T-cell (primary cell): ENCODE results near the gene HMGN3. TPM values are rescaled to one million over a fixed set of nuclear protein-coding genes. Genes with fewer than 3 reads are reported as not detected.
"Not testable (repeated sequence)": the region's sequence is repeated elsewhere in the genome, so short reads cannot be mapped to it uniquely, and the experiment has no call there.

Experiments
- ATAC-seq, 4 experiments: fragments of 200-7000 bp in 3 of 4; fragments of 150-1000 bp in 1 of 4; cut with Tn5 transposase; replicated peaks in 1 of 4; 1 replicate in 3 of 4; 2 replicates in 1 of 4; pipeline ENCODE4 v1.10.0; 2021; ENCODE audit warnings: moderate library complexity in 3 of 4, mild to moderate bottlenecking in 2 of 4, moderate number of reproducible peaks in 1 of 4
- CTCF ChIA-PET, 2 donors: fragments of 300-600 bp; sonication (Branson Sonifier 250); formaldehyde crosslinking; loops; one replicate each; lab custom pipeline; 2022; ENCODE audit warnings: antibody characterized with exemption in 2 of 2; lab: Charles Lee
- POLR2A ChIA-PET, 2 donors: fragments of 300-600 bp; sonication (Branson Sonifier 250); formaldehyde crosslinking; loops; one replicate each; lab custom pipeline; 2022; ENCODE audit warnings: antibody characterized with exemption in 2 of 2; lab: Charles Lee
- DNase-seq, 35 experiments: peaks; one replicate each; pipeline versions ENCODE4 v3.0.0 to v3.0.0-alpha.2; 2013 to 2023
- H3K27ac ChIP-seq: one replicate; pipeline ENCODE4 v1.5.1; 2013; ENCODE audit warnings: low read length
- H3K27me3 ChIP-seq, 2 experiments: replicated peaks in 1 of 2; 1 replicate in 1 of 2; 2 replicates in 1 of 2; pipeline versions ENCODE4 v1.6.1 to v1.7.0; 2013; ENCODE audit warnings: low read length in 1 of 2, mixed read lengths in 1 of 2; ENCODE audit not compliant: control insufficient read depth in 2 of 2, insufficient read depth in 2 of 2; ENCODE audit errors: extremely low read depth in 1 of 2
- H3K36me3 ChIP-seq, 2 donors: 1 replicate in 1 of 2; 2 replicates in 1 of 2; pipeline versions ENCODE4 v1.6.1 to v1.7.0; 2013; ENCODE audit warnings: low read length in 1 of 2; ENCODE audit not compliant: control insufficient read depth in 2 of 2, insufficient read depth in 1 of 2; ENCODE audit errors: extremely low read depth in 1 of 2
- H3K4me1 ChIP-seq, 2 experiments: 1 replicate in 1 of 2; 2 replicates in 1 of 2; pipeline versions ENCODE4 v1.6.1 to v1.7.0; 2013; ENCODE audit warnings: low read length in 2 of 2, mixed read lengths in 1 of 2; ENCODE audit not compliant: insufficient read depth in 2 of 2, control insufficient read depth in 1 of 2; ENCODE audit errors: extremely low read depth in 1 of 2
- H3K4me3 ChIP-seq, 2 donors: 1 replicate in 1 of 2; 2 replicates in 1 of 2; pipeline versions ENCODE4 v1.5.1 to v1.7.0; 2013; ENCODE audit warnings: mild to moderate bottlenecking in 2 of 2, low read length in 1 of 2, moderate library complexity in 1 of 2; ENCODE audit not compliant: control insufficient read depth in 1 of 2; ENCODE audit errors: extremely low read depth in 1 of 2
- H3K9me3 ChIP-seq: 2 replicates; pipeline ENCODE4 v1.7.0; 2013
- H3K27ac Mint-ChIP-seq, 2 donors: one replicate each; pipeline ENCODE4 v1.8.0; 2020 to 2021; ENCODE audit warnings: mild to moderate bottlenecking in 2 of 2, mixed read lengths in 2 of 2
- H3K27me3 Mint-ChIP-seq, 2 donors: one replicate each; pipeline ENCODE4 v1.8.0; 2021 to 2022; ENCODE audit warnings: mixed read lengths in 2 of 2
- H3K36me3 Mint-ChIP-seq: one replicate; pipeline ENCODE4 v1.8.0; 2021; ENCODE audit warnings: mixed read lengths
- H3K4me1 Mint-ChIP-seq, 3 donors: one replicate each; pipeline ENCODE4 v1.8.0; 2020 to 2022; ENCODE audit warnings: mixed read lengths in 3 of 3, mild to moderate bottlenecking in 1 of 3
- H3K4me3 Mint-ChIP-seq, 3 donors: one replicate each; pipeline ENCODE4 v1.8.0; 2020 to 2022; ENCODE audit warnings: mild to moderate bottlenecking in 3 of 3, mixed read lengths in 3 of 3, moderate library complexity in 3 of 3
- H3K9me3 Mint-ChIP-seq, 3 donors: one replicate each; pipeline ENCODE4 v1.8.0; 2020 to 2022; ENCODE audit warnings: mixed read lengths in 3 of 3
- WGBS: methylation state at CpG from one replicate; pipeline ENCODE4 v1.1.5; 2013; ENCODE audit warnings: missing lambda C conversion rate; ENCODE audit not compliant: insufficient coverage; 5-methylcytosine and 5-hydroxymethylcytosine counted together
- total RNA-seq, 35 experiments: library from RNA in 6 of 35; stranded (reverse) in 6 of 35; fragments of 120-200 nt in 1 of 35; gene quantifications; one replicate each; pipeline versions ENCODE4 v1.2.1 to v1.2.4 and lab custom pipeline; 2013 to 2026

Gene HMGN3
- total RNA-seq, 5 donors from 2014 or later (not counting 1 experiment from before 2014, with no cell fraction given): 27.1 to 39.9 (median 35.8) TPM

DNA sequence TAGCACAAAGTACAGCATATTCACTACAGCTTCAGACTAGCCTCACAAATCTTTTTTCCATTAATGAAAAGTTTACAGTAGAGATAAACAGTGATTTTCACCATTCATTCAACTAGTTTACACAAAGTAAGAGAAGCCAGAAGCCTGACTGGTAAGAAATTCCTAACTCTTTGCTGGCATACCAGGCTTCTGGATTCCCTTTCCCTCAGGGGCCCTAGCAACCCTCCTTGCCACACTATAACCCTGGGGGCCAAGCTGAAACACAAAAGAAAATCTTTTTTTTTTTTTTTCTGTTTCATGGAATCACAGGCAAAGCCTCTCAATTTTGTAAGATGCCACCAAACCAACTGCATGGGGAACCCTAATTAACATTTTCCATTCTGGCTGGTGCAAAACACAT, 28.9 kb upstream of the HMGN3 start:
- peaks cover 2 to 15% (median 8%) of the 10 kb centered on the region in 3 donors for H3K9me3 Mint-ChIP-seq
- CTCF ChIA-PET: no interaction called here

DNA sequence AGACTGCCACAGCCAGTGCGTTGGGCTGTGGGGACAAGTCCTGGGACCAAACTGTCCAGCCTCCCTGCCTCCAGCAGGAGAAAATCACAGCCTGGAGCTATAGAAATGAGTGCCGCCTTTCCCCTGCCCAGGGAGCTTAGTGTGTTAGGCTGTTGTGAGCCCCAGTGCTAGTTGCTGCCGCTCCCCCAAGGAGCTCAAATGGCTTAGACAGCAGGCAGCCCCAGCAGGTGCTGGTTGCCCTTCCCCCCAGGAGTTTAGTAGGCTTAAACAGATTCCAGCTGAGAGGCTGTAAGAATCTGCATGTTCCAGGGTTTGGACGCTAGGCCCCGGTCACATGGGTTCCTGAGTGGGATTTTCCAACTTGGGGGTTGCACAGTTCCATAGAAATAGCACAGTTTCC, 27.2 kb upstream of the HMGN3 start:
- no peak overlapping the region for H3K27ac Mint-ChIP-seq
- H3K9me3 ChIP-seq: no peaks in the 10 kb centered on the region

More for the DNA sequence above, 28.9 kb upstream of the HMGN3 start:
- Mint-ChIP-seq H3K4me3 (no peak overlapping the region), H3K36me3 (peaks cover 5% of the 10 kb centered on the region), H3K27ac (no peak overlapping the region), H3K27me3 (peaks cover 14 to 32% of the 10 kb centered on the region in 2 donors), H3K4me1 (no peaks in the 10 kb centered on the region)
- ATAC-seq (no peak), DNase-seq (no peak)
- Histone ChIP-seq H3K36me3 (no peaks in the 10 kb centered on the region), H3K4me3 (no peak overlapping the region), H3K27me3 (peaks cover 0 to 12% of the 10 kb centered on the region in 2 experiments), H3K27ac (no peak overlapping the region), H3K9me3 (no peaks in the 10 kb centered on the region), H3K4me1 (no peaks in the 10 kb centered on the region)
- POLR2A ChIA-PET: no interaction called here

GRCh38 chr6:79260772-79261171, 26.3 kb upstream of the HMGN3 start:
- no peak overlapping the region for H3K4me3 Mint-ChIP-seq

More for the DNA sequence above, 27.2 kb upstream of the HMGN3 start:
- ATAC-seq (no peak), DNase-seq (no peak)
- CTCF ChIA-PET: no interaction called here
- Mint-ChIP-seq H3K4me3 (no peak overlapping the region), H3K27me3 (peaks cover 17 to 32% of the 10 kb centered on the region in 2 donors), H3K9me3 (peaks cover 2 to 15% (median 8%) of the 10 kb centered on the region in 3 donors), H3K4me1 (no peaks in the 10 kb centered on the region), H3K36me3 (peaks cover 10% of the 10 kb centered on the region)
- WGBS: 77% methylated on average over 3 of the region's 5 CpGs
- H3K4me3 ChIP-seq: no peak overlapping the region
- H3K36me3 ChIP-seq: no peaks in the 10 kb centered on the region
- H3K27me3 ChIP-seq: peaks cover 0 to 12% of the 10 kb centered on the region in 2 experiments
- H3K27ac ChIP-seq: no peak overlapping the region
- POLR2A ChIA-PET: no interaction called here
- no peaks in the 10 kb centered on the region for H3K4me1 ChIP-seq

GRCh38 chr6:79257381-79258205, 23.1 kb upstream of the HMGN3 start:
- Histone ChIP-seq H3K27ac (no peak overlapping the region), H3K27me3 (peaks cover 0 to 12% of the 10 kb centered on the region in 2 experiments), H3K4me3 (no peak overlapping the region), H3K4me1 (no peaks in the 10 kb centered on the region), H3K36me3 (no peaks in the 10 kb centered on the region), H3K9me3 (no peaks in the 10 kb centered on the region)
- no peak for DNase-seq
- H3K27ac Mint-ChIP-seq: no peak overlapping the region
- peaks cover 13% of the 10 kb centered on the region for H3K36me3 Mint-ChIP-seq
- no peak overlapping the region for H3K4me3 Mint-ChIP-seq
- H3K9me3 Mint-ChIP-seq: peaks cover 7 to 19% (median 14%) of the 10 kb centered on the region in 3 donors
- H3K4me1 Mint-ChIP-seq: no peaks in the 10 kb centered on the region
- peaks cover 13 to 15% of the 10 kb centered on the region in 2 donors for H3K27me3 Mint-ChIP-seq
- CTCF ChIA-PET: no interaction called here
- ATAC-seq: no peak
- POLR2A ChIA-PET: interaction anchor here in 1 of 2 donors (0.6 kb wide), 1 partner anchor 1739 kb away, joined by 3 read pairs; no protein-coding TSS in a partner anchor
- no CpG with 5 or more reads among the region's 5 CpGs for WGBS

More at GRCh38 chr6:79260772-79261171, 26.3 kb upstream of the HMGN3 start:
- Mint-ChIP-seq H3K27ac (no peak overlapping the region), H3K4me1 (no peaks in the 10 kb centered on the region), H3K27me3 (peaks cover 17 to 29% of the 10 kb centered on the region in 2 donors), H3K36me3 (peaks cover 13% of the 10 kb centered on the region), H3K9me3 (peaks cover 2 to 15% (median 12%) of the 10 kb centered on the region in 3 donors)
- Histone ChIP-seq H3K9me3 (no peaks in the 10 kb centered on the region), H3K4me3 (no peak overlapping the region), H3K4me1 (no peaks in the 10 kb centered on the region), H3K27me3 (peaks cover 0 to 12% of the 10 kb centered on the region in 2 experiments), H3K27ac (no peak overlapping the region), H3K36me3 (no peaks in the 10 kb centered on the region)
- POLR2A ChIA-PET: no interaction called here
- CTCF ChIA-PET: interaction anchor here in 1 of 2 donors (0.6 kb wide), 1 partner anchor 436 kb away, joined by 3 read pairs; no protein-coding TSS in a partner anchor
- ATAC-seq: no peak
- DNase-seq: no peak
- no CpG with 5 or more reads among the region's 2 CpGs for WGBS

DNA sequence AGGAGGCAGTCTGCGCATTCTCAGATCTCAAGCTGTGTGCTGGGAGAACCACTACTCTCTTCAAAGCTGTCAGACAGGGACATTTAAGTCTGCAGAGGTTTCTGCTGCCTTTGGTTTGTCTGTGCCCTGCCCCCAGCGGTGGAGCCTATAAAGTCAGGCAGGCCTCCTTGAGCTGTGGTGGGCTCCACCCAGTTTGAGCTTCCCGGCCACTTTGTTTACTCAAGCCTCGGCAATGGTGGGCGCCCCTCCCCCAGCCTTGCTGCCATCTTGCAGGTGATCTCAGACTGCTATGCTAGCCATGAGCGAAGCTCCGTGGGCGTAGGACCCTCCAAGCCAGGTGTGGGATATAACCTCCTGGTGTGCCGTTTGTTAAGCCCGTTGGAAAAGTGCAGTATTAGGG, 22.3 kb upstream of the HMGN3 start:
- H3K27me3 ChIP-seq, H3K9me3 ChIP-seq, H3K36me3 ChIP-seq, H3K27ac ChIP-seq, H3K4me3 ChIP-seq, CTCF ChIA-PET, ATAC-seq, POLR2A ChIA-PET, DNase-seq, H3K4me1 ChIP-seq, H3K4me3 Mint-ChIP-seq, H3K4me1 Mint-ChIP-seq, H3K27ac Mint-ChIP-seq: not testable (repeated sequence)
- Mint-ChIP-seq H3K9me3 (peaks cover 7 to 19% (median 14%) of the 10 kb centered on the region in 3 donors), H3K36me3 (peaks cover 13% of the 10 kb centered on the region), H3K27me3 (peaks cover 8 to 11% of the 10 kb centered on the region in 2 donors)
- WGBS: 83% methylated on average over 7 of the region's 10 CpGs

GRCh38 chr6:79255086-79255485, 20.6 kb upstream of the HMGN3 start:
- H3K27me3 Mint-ChIP-seq, H3K4me1 Mint-ChIP-seq, H3K4me3 Mint-ChIP-seq, H3K4me1 ChIP-seq, H3K9me3 ChIP-seq, POLR2A ChIA-PET, H3K27ac Mint-ChIP-seq, DNase-seq, H3K27me3 ChIP-seq, CTCF ChIA-PET, ATAC-seq, H3K36me3 ChIP-seq, H3K4me3 ChIP-seq, H3K27ac ChIP-seq: not testable (repeated sequence)
- 40% methylated on average over 1 of the region's 3 CpGs for WGBS
- Mint-ChIP-seq H3K9me3 (peaks cover 7 to 11% (median 11%) of the 10 kb centered on the region in 3 donors), H3K36me3 (peaks cover 13% of the 10 kb centered on the region)
